Gastrocnemius medialis (tissue), 4 donors: Measurements from ENCODE around the gene VAT1L. TPM values are rescaled to one million over a fixed set of nuclear protein-coding genes. Genes with fewer than 3 reads are reported as not detected.
"Not testable (repeated sequence)": the region's sequence is repeated elsewhere in the genome, so short reads cannot be mapped to it uniquely, and the experiment has no call there.

ENCODE experiments used
- ATAC-seq, 2 donors: fragments of 150-250 bp; one replicate each; pipeline ENCODE4 v1.9.1; 2016
- DNase-seq, 2 donors: peaks; one replicate each; pipeline ENCODE4 v3.0.0-alpha.2; 2019
- H3K27ac ChIP-seq, 4 donors: fragments of 200-600 bp; sonication (generic); 1 replicate in 1 of 4; 2 replicates in 3 of 4; pipeline ENCODE4 v1.5.1; 2016 to 2018; ENCODE audit warnings: mild to moderate bottlenecking in 2 of 4, moderate library complexity in 1 of 4
- H3K27me3 ChIP-seq, 3 donors: fragments of 200-600 bp; sonication (generic) in 2 of 3; 1 replicate in 1 of 3; 2 replicates in 2 of 3; pipeline versions ENCODE4 v1.5.1 to v1.6.0; 2016 to 2019; ENCODE audit warnings: mild to moderate bottlenecking in 1 of 3, moderate library complexity in 1 of 3
- H3K36me3 ChIP-seq, 2 donors: fragments of 200-600 bp; sonication (generic) in 1 of 2; one replicate each; pipeline ENCODE4 v1.5.1; 2017 to 2018
- H3K4me1 ChIP-seq, 2 donors: fragments of 200-600 bp; sonication (generic) in 1 of 2; one replicate each; pipeline ENCODE4 v1.5.1; 2016 to 2017; ENCODE audit warnings: mild to moderate bottlenecking in 2 of 2
- H3K4me3 ChIP-seq, 4 donors: fragments of 200-600 bp; sonication (generic) in 3 of 4; 1 replicate in 1 of 4; 2 replicates in 3 of 4; pipeline ENCODE4 v1.5.1; 2016 to 2019; ENCODE audit warnings: mild to moderate bottlenecking in 2 of 4
- H3K9me3 ChIP-seq, 3 donors: fragments of 200-600 bp; sonication (generic) in 2 of 3; 1 replicate in 1 of 3; 2 replicates in 2 of 3; pipeline ENCODE4 v1.5.1; 2016 to 2019
- CTCF ChIP-seq, 5 experiments: fragments of 450-650 bp in 3 of 5; fragments of 200-600 bp in 2 of 5; sonication (generic) in 2 of 5; IDR thresholded peaks in 4 of 5; conservative IDR thresholded peaks in 1 of 5; 1 replicate in 4 of 5; 2 replicates in 1 of 5; pipeline ENCODE4 v1.5.1; 2016 to 2019; ENCODE audit warnings: antibody characterized with exemption in 5 of 5, mild to moderate bottlenecking in 3 of 5, moderate library complexity in 3 of 5
- POLR2A ChIP-seq, 2 donors: fragments of 450-650 bp; IDR thresholded peaks; one replicate each; pipeline ENCODE4 v1.6.1; 2017; ENCODE audit warnings: antibody characterized with exemption in 2 of 2, mild to moderate bottlenecking in 2 of 2, moderate library complexity in 2 of 2
- in situ Hi-C, 4 donors: fragments of 200-750 bp; cut with MboI; loops; one replicate each; pipeline versions ENCODE4 v1.15.0 to v1.8.0; 2017; ENCODE audit warnings: low sequenced_read_pairs in 4 of 4
- intact Hi-C: fragments of 100-400 bp; cut with DNase I; formaldehyde crosslinking; loops from one replicate; pipeline ENCODE4 v1.15.1; 2023; ENCODE audit warnings: low total_unique reads
- total RNA-seq, 4 donors: library from RNA; depleted of rRNA; stranded (reverse); fragments of >200 nt; gene quantifications; one replicate each; pipeline versions ENCODE4 v1.1.0 to v1.2.3, GENCODE V29; 2016

The VAT1L gene
- total RNA-seq, 4 donors from 2014 or later = 0.04 TPM; not detected in 3

GRCh38 chr16:77986011-77986740 lies 197.8 kb downstream of the VAT1L start:
- H3K36me3 ChIP-seq = no peaks in the 10 kb centered on the region
- in situ Hi-C loops (no loop called here), intact Hi-C loops (no loop called here)
- ATAC-seq (no peak), DNase-seq (no peak)
- H3K9me3 ChIP-seq = no peaks in the 10 kb centered on the region
- no peak overlapping the region for H3K27ac ChIP-seq
- no peak overlapping the region for H3K4me3 ChIP-seq
- no peak for TF ChIP-seq CTCF (IDR thresholded peaks at IDR 0.05 in 4 of 5, conservative IDR thresholded peaks at IDR 0.05 in 1 of 5)
- no peak for TF ChIP-seq POLR2A (IDR thresholded peaks at IDR 0.05)
- H3K27me3 ChIP-seq = no peaks in the 10 kb centered on the region
- H3K4me1 ChIP-seq = no peaks in the 10 kb centered on the region

GRCh38 chr16:77987810-77988209 lies 199.4 kb downstream of the VAT1L start:
- Histone ChIP-seq H3K9me3 (no peaks in the 10 kb centered on the region), H3K27me3 (no peaks in the 10 kb centered on the region), H3K4me1 (no peaks in the 10 kb centered on the region), H3K4me3 (no peak overlapping the region), H3K36me3 (no peaks in the 10 kb centered on the region), H3K27ac (no peak overlapping the region)
- DNase-seq (no peak), ATAC-seq (no peak)
- in situ Hi-C loops = no loop called here
- TF ChIP-seq CTCF (IDR thresholded peaks at IDR 0.05 in 4 of 5, conservative IDR thresholded peaks at IDR 0.05 in 1 of 5) (no peak), POLR2A (IDR thresholded peaks at IDR 0.05) (no peak)
- intact Hi-C loops = no loop called here

GRCh38 chr16:77989846-77990245 lies 201.5 kb downstream of the VAT1L start:
- in situ Hi-C loops = no loop called here
- TF ChIP-seq POLR2A (IDR thresholded peaks at IDR 0.05) = no peak
- TF ChIP-seq CTCF (IDR thresholded peaks at IDR 0.05 in 4 of 5, conservative IDR thresholded peaks at IDR 0.05 in 1 of 5) = no peak
- no peaks in the 10 kb centered on the region for H3K27me3 ChIP-seq
- DNase-seq (no peak), ATAC-seq (no peak)
- intact Hi-C loops = no loop called here
- no peaks in the 10 kb centered on the region for H3K4me1 ChIP-seq
- H3K9me3 ChIP-seq = no peaks in the 10 kb centered on the region
- H3K36me3 ChIP-seq = no peaks in the 10 kb centered on the region
- no peak overlapping the region for H3K27ac ChIP-seq
- H3K4me3 ChIP-seq = no peak overlapping the region

- intact Hi-C loops (no loop called here), in situ Hi-C loops (no loop called here)
- Histone ChIP-seq H3K27ac (no peak overlapping the region), H3K36me3 (no peaks in the 10 kb centered on the region), H3K9me3 (no peaks in the 10 kb centered on the region), H3K4me1 (no peaks in the 10 kb centered on the region), H3K4me3 (no peak overlapping the region), H3K27me3 (no peaks in the 10 kb centered on the region)
- DNase-seq (no peak), ATAC-seq (no peak)
- no peak for TF ChIP-seq POLR2A (IDR thresholded peaks at IDR 0.05)
Observed at GRCh38 chr16:77991701-77992100, 203.3 kb downstream of the VAT1L start.

GRCh38 chr16:77992381-77992780 lies 204.0 kb downstream of the VAT1L start:
- ATAC-seq = not testable (repeated sequence)

More at GRCh38 chr16:77992381-77992780, 204.0 kb downstream of the VAT1L start:
- H3K4me3 ChIP-seq, H3K4me1 ChIP-seq, in situ Hi-C loops, intact Hi-C loops, H3K27me3 ChIP-seq, H3K27ac ChIP-seq, H3K9me3 ChIP-seq, H3K36me3 ChIP-seq, DNase-seq: not testable (repeated sequence)
